ENCODE results near the gene ZNF714.

- no peak for TF ChIP-seq TAF1 (IDR thresholded peaks at IDR 0.05; ENCODE audit: borderline replicate concordance, low read depth, low read length)
- no peak for TF ChIP-seq POLR2A (IDR thresholded peaks at IDR 0.05; ENCODE audit: low read depth, low read length)
- TF ChIP-seq POLR2AphosphoS5 (IDR thresholded peaks at IDR 0.05; ENCODE audit: low read depth, low read length): no peak
Observed at GRCh38 chr19:21148681-21149080, 66.7 kb downstream of the ZNF714 start.

Measured in GM12892 (cell line).